Esophagus muscularis mucosa (tissue), 4 donors: ENCODE measurements around the gene PSME2. TPM values are rescaled to one million over a fixed set of nuclear protein-coding genes. Genes with fewer than 3 reads are reported as not detected.

Source experiments
- DNase-seq: peaks from one replicate; pipeline ENCODE4 v3.0.0-alpha.2; 2017; ENCODE audit errors: extremely low spot score
- H3K27ac ChIP-seq, 4 donors: fragments of 200-600 bp; sonication (generic); replicated peaks in 1 of 4; 1 replicate in 3 of 4; 2 replicates in 1 of 4; pipeline ENCODE4 v1.5.1; 2016 to 2019; ENCODE audit warnings: mild to moderate bottlenecking in 1 of 4
- H3K27me3 ChIP-seq, 4 donors: fragments of 200-600 bp; sonication (generic); one replicate each; pipeline versions ENCODE4 v1.5.1 to v1.6.0; 2016 to 2019
- H3K36me3 ChIP-seq, 4 donors: fragments of 200-600 bp; sonication (generic); one replicate each; pipeline ENCODE4 v1.5.1; 2016 to 2019
- H3K4me1 ChIP-seq, 4 donors: fragments of 200-600 bp; sonication (generic); one replicate each; pipeline ENCODE4 v1.5.1; 2016 to 2019
- H3K4me3 ChIP-seq, 4 donors: fragments of 200-600 bp; sonication (generic); 1 replicate in 2 of 4; 2 replicates in 2 of 4; pipeline ENCODE4 v1.5.1; 2016 to 2019; ENCODE audit warnings: mild to moderate bottlenecking in 4 of 4, moderate library complexity in 1 of 4
- H3K9me3 ChIP-seq, 4 donors: fragments of 200-600 bp; sonication (generic); 1 replicate in 3 of 4; 2 replicates in 1 of 4; pipeline ENCODE4 v1.5.1; 2016 to 2019
- EP300 ChIP-seq: sonication (generic); formaldehyde crosslinking; IDR thresholded peaks from one replicate; pipeline ENCODE4 v1.6.1; 2017; ENCODE audit warnings: antibody characterized with exemption
- POLR2A ChIP-seq: fragments of 450-650 bp; IDR thresholded peaks from one replicate; pipeline ENCODE4 v1.6.1; 2017; ENCODE audit warnings: antibody characterized with exemption, moderate library complexity, mild to moderate bottlenecking, low read depth
- POLR2AphosphoS5 ChIP-seq, 2 donors: sonication (generic); formaldehyde crosslinking; IDR thresholded peaks; one replicate each; pipeline ENCODE4 v1.6.1; 2017; ENCODE audit warnings: antibody characterized with exemption in 2 of 2
- WGBS: methylation state at CpG from one replicate; pipeline ENCODE4 v1.1.5; 2018; 5-methylcytosine and 5-hydroxymethylcytosine counted together
- intact Hi-C: fragments of 100-400 bp; cut with DNase I; formaldehyde crosslinking; loops from one replicate; pipeline ENCODE4 v1.15.1; 2023
- total RNA-seq, 4 donors: library from RNA; depleted of rRNA; stranded (reverse); fragments of >200 nt; gene quantifications; one replicate each; pipeline versions ENCODE4 v1.1.0 to v1.2.1, GENCODE V29; 2016
- TF ChIP-seq, protein P1 (sequence below), 3 experiments: fragments of 200-600 bp in 2 of 3; fragments of 450-650 bp in 1 of 3; sonication (generic) in 2 of 3; IDR thresholded peaks; one replicate each; pipeline ENCODE4 v1.5.1; 2017 to 2019; ENCODE audit warnings: antibody characterized with exemption in 3 of 3, mild to moderate bottlenecking in 2 of 3, moderate library complexity in 1 of 3

The PSME2 gene, protein sequence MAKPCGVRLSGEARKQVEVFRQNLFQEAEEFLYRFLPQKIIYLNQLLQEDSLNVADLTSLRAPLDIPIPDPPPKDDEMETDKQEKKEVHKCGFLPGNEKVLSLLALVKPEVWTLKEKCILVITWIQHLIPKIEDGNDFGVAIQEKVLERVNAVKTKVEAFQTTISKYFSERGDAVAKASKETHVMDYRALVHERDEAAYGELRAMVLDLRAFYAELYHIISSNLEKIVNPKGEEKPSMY
- 10 to 100 TPM; 32.8 to 64.3 (median 42.6) TPM for total RNA-seq

DNA sequence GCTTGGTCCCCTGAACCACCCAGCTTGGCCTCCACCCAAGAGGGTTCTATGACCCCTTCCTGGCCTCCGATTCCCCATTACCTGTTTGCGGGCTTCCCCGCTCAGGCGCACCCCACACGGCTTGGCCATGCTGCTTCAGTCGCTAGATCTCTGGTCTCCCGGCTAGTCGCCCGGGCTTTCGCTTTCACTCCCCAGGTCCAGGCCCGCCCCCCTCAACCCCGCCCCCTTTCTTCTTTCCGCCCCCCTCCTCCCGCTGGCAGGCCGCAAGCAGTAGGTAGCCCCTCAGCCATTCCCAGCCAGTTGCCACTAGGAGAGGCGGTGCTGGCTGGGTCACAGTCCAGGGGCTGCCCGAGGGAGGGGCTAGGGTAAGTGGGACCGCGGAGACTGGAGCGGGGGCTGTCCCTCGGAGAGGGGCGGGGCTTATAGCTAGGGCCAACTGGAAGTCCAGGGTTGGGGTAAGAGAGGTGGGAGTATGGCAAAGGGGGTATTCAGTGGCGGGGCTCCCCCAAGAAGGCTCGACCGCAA is at the start of gene PSME2:
Gene PSME2, minus strand, starts transcription at position 158 of the 525 bp plus-strand sequence. Its CDS starts 29 bp downstream, at position 129.
- no peaks in the 10 kb centered on the region for H3K9me3 ChIP-seq
- H3K4me1 ChIP-seq, result peaks cover 22 to 57% (median 46%) of the 10 kb centered on the region in 4 donors
- peak within 1 kb of the TSS; percentile 88 to 94 (median 90) for H3K27ac ChIP-seq
- 0% methylated on average over 15 of the region's 25 CpGs for WGBS
- TF ChIP-seq POLR2AphosphoS5 (IDR thresholded peaks at IDR 0.05) (peak; percentile 29 to 71), POLR2A (no peak)
- DNase-seq, result peak; percentile 98
- H3K36me3 ChIP-seq, result peaks cover 15 to 40% (median 34%) of the 10 kb centered on the region in 4 donors
- intact Hi-C loops, result loop anchor here (10.0 kb wide), 1 partner anchor 288 kb away; no protein-coding TSS in a partner anchor
- H3K4me3 ChIP-seq, result peak within 1 kb of the TSS; percentile 63 to 92 (median 78)
- H3K27me3 ChIP-seq, result no peaks in the 10 kb centered on the region

DNA sequence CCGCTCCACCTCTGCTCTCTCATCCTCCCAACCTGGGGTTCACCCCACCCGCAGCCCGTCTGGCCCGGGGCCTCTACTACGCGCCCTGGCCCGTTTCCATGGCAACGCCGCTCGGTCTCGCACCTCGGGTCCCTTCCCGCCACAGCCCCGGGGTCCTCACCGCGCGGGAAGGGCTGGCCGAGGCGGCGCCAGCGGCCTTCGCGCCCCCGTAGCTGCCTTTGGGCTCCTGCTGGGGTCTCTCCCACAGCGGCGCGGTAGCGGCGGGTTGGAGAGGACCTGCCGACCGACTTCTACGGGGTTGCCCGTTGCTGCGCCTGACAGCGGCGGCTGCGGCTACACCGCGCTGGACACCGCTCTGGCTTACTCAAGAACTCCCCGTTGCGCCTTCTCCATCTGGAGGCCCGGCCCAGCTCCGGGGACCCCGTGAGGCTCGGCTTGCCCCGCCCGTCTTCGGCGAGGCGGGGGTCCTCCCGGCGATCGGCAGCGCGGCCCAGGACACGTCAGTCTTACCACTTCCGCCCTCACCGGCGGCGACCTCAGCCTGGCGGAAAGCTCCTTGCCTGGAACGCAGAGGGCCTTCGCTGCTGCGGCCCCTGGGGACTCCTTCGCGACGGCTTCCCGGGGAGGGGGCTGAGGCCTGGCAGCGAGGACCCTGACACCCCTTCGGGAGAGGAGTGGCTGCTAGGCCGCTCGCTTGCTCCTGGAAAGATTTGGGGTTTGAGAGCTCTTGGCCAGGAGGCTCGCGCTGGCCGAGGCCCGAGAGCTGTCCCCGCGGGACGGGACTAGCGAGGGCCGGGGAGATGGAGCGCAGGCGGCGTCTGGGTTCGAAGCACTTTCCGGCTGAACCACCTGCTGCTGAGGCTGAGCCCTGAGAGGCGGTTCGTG is 49.0 kb upstream of the PSME2 start, which contains the start of gene TM9SF1:
Gene TM9SF1, minus strand, starts transcription at position 256 of the 885 bp plus-strand sequence. CDS start 422 bp downstream, outside the sequence.
- Histone ChIP-seq H3K9me3 (no peaks in the 10 kb centered on the region), H3K27me3 (no peaks in the 10 kb centered on the region), H3K4me3 (peak within 1 kb of the TSS; percentile 82 to 89 (median 84)), H3K36me3 (peaks cover 12 to 34% (median 29%) of the 10 kb centered on the region in 4 donors), H3K27ac (peak within 1 kb of the TSS; percentile 95 to 98 (median 96)), H3K4me1 (peaks cover 32 to 61% (median 45%) of the 10 kb centered on the region in 4 donors)
- intact Hi-C loops, result loop anchor here (2.0 kb wide), 1 partner anchor 17 kb away; the partner anchor contains the start of gene CHMP4A
- WGBS, result under 1% methylated on average over 27 of the region's 89 CpGs
- TF ChIP-seq POLR2AphosphoS5 (IDR thresholded peaks at IDR 0.05) (peak; percentile 94), POLR2A (no peak), EP300 (no peak)
- TF ChIP-seq, protein P1, sequence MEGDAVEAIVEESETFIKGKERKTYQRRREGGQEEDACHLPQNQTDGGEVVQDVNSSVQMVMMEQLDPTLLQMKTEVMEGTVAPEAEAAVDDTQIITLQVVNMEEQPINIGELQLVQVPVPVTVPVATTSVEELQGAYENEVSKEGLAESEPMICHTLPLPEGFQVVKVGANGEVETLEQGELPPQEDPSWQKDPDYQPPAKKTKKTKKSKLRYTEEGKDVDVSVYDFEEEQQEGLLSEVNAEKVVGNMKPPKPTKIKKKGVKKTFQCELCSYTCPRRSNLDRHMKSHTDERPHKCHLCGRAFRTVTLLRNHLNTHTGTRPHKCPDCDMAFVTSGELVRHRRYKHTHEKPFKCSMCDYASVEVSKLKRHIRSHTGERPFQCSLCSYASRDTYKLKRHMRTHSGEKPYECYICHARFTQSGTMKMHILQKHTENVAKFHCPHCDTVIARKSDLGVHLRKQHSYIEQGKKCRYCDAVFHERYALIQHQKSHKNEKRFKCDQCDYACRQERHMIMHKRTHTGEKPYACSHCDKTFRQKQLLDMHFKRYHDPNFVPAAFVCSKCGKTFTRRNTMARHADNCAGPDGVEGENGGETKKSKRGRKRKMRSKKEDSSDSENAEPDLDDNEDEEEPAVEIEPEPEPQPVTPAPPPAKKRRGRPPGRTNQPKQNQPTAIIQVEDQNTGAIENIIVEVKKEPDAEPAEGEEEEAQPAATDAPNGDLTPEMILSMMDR (IDR thresholded peaks at IDR 0.05), result no peak
- DNase-seq, result peak; percentile 97

DNA sequence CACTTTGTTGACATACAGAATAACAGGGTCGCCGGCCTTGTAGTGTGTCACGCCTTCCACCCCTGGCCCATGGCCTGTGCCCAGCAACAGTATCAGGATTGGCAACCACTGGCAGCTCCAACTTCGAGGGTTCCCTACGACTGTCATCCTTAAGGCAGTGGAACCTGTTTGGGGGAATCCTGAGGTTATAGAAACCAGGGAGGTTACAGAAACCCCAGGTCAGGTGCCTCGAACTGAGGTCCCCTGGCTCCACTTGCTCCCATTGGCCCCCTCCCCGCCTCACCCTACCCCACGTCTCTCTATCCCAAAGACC is 48.4 kb upstream of the PSME2 start:
- 48% methylated on average over 6 of the region's 8 CpGs for WGBS
- intact Hi-C loops, result loop anchor here (2.0 kb wide), 1 partner anchor 18 kb away; the partner anchor contains the start of gene CHMP4A
- no peaks in the 10 kb centered on the region for H3K27me3 ChIP-seq
- no peak for DNase-seq
- peak overlapping the region; percentile 82 to 89 (median 84) for H3K4me3 ChIP-seq
- peak overlapping the region; percentile 95 to 98 (median 96) for H3K27ac ChIP-seq
- peaks cover 32 to 61% (median 45%) of the 10 kb centered on the region in 4 donors for H3K4me1 ChIP-seq
- no peak for TF ChIP-seq POLR2AphosphoS5 (IDR thresholded peaks at IDR 0.05)
- no peak for TF ChIP-seq POLR2A
- TF ChIP-seq, protein P1 (IDR thresholded peaks at IDR 0.05), result no peak
- TF ChIP-seq EP300, result no peak
- H3K9me3 ChIP-seq, result no peaks in the 10 kb centered on the region
- peaks cover 16 to 36% (median 32%) of the 10 kb centered on the region in 4 donors for H3K36me3 ChIP-seq

DNA sequence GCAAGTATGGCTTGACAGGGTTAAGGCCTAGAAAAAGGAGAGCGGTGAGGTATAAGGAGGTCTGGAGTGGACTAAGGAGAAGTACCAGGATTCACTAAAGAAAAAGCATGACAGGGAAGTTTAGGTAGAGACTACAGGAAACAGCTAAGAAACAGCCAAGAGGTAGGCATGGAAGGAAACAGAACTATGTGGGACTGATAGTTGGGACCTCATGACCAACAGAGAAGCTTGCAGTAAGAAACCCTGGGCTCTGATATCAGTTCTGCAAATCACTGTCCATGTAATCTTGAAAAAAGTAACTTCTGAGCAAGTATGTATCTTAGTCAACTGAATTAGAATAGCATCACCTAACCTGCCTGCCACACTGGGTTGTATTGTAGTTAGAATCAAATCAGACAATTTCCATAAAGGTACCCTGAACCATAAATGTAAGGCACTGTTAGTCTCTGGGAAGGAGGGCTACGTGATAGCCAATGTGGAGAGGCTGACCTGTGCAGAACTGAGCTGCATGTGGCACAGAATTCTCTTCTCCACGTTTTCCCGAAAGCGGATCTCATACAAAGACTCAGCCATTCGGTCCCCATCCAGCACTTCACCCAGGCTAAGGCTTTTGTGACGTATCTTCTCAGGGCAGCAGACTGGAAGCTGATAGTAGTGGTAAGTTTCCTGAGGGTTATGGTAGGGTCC is 47.9 kb upstream of the PSME2 start:
- intact Hi-C loops, result loop anchor here (2.0 kb wide), 1 partner anchor 18 kb away; the partner anchor contains the start of gene CHMP4A

More for the DNA sequence above, 47.9 kb upstream of the PSME2 start:
- Histone ChIP-seq H3K36me3 (peaks cover 16 to 38% (median 34%) of the 10 kb centered on the region in 4 donors), H3K27ac (peak overlapping the region; percentile 95 to 98 (median 96)), H3K4me3 (peak overlapping the region; percentile 82 to 89 (median 84)), H3K4me1 (peaks cover 33 to 66% (median 49%) of the 10 kb centered on the region in 4 donors), H3K27me3 (no peaks in the 10 kb centered on the region), H3K9me3 (no peaks in the 10 kb centered on the region)
- TF ChIP-seq POLR2AphosphoS5 (IDR thresholded peaks at IDR 0.05) (no peak), EP300 (no peak), POLR2A (no peak)
- TF ChIP-seq, protein P1 (IDR thresholded peaks at IDR 0.05), result no peak
- 92% methylated on average over 4 of the region's 7 CpGs for WGBS
- no peak for DNase-seq
